Endothelial cell (in vitro differentiated cells): Measurements from ENCODE around the gene FCHSD2. TPM values are rescaled to one million over a fixed set of nuclear protein-coding genes. Genes with fewer than 3 reads are reported as not detected.

ENCODE experiments used
- DNase-seq: peaks from one replicate; pipeline ENCODE4 v3.0.0; 2021; ENCODE audit warnings: low spot score
- H3K27ac Mint-ChIP-seq: one replicate; pipeline ENCODE4 v1.8.0; 2021; ENCODE audit warnings: mixed read lengths, inconsistent platforms; ENCODE audit not compliant: unreplicated experiment
- H3K27me3 Mint-ChIP-seq: one replicate; pipeline ENCODE4 v1.8.0; 2021; ENCODE audit warnings: mild to moderate bottlenecking, moderate library complexity, mixed read lengths, inconsistent platforms; ENCODE audit not compliant: unreplicated experiment
- H3K36me3 Mint-ChIP-seq: one replicate; pipeline ENCODE4 v1.8.0; 2021; ENCODE audit warnings: mild to moderate bottlenecking, low read depth, mixed read lengths, inconsistent platforms; ENCODE audit not compliant: unreplicated experiment
- H3K4me1 Mint-ChIP-seq: one replicate; pipeline ENCODE4 v1.8.0; 2021; ENCODE audit warnings: mild to moderate bottlenecking, mixed read lengths, inconsistent platforms; ENCODE audit not compliant: unreplicated experiment
- H3K4me3 Mint-ChIP-seq: one replicate; pipeline ENCODE4 v1.8.0; 2021; ENCODE audit warnings: mild to moderate bottlenecking, mixed read lengths, inconsistent platforms; ENCODE audit not compliant: unreplicated experiment
- H3K9me3 Mint-ChIP-seq: one replicate; pipeline ENCODE4 v1.8.0; 2021; ENCODE audit warnings: mixed read lengths, inconsistent platforms; ENCODE audit not compliant: unreplicated experiment
- total RNA-seq: library from RNA; stranded (reverse); fragmentation: NEBNext Ultra II Directional; extraction: Animal tissue kit (Norgen Biotek cat#: 25700); gene quantifications from one replicate; pipeline ENCODE4 v1.2.1, GENCODE V29; 2021; ENCODE audit not compliant: unreplicated experiment
- TF ChIP-seq, protein P1 (sequence below): fragments of 200-600 bp; sonication (generic); IDR thresholded peaks from one replicate; pipeline ENCODE4 v1.5.0; 2021; ENCODE audit warnings: antibody characterized with exemption; ENCODE audit not compliant: unreplicated experiment

FCHSD2 gene
- total RNA-seq, 1 donor from 2014 or later, result 45.3 TPM

DNA sequence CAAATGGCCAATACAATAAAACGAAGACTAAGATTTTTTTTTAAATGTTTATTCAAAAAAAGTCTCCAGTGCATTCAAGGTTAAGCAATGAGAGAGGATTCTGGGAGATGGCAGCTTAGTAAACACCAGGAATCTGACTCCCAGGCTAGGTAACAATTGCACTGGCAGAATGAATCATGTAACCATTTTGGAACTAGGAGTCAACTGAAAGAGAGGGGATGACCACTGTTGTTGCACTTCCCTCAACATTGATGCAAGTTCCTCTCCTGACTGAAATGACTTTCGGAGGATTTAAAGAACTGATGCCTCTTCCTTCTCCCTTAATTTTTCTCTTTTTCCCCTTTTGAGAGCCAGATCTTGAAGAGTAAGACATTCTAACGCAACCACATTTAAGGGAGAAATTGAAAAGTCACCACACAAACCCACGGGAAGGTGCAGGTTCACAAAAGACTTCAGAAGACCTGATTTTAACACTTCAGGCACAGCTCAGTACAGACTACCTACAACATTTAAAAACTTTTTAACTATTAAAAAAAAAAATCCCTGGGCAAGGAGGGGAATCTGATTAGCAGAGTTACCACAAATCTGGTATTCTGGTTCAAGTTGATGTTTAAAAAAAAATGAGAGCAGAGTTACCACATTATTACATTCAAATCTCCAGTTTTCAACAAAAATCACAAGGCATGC is 56.8 kb downstream of the FCHSD2 start:
- Mint-ChIP-seq H3K4me1 (peaks cover 6% of the 10 kb centered on the region), H3K27me3 (no peaks in the 10 kb centered on the region), H3K27ac (peak overlapping the region; percentile 10), H3K4me3 (no peak overlapping the region), H3K36me3 (peaks cover 4% of the 10 kb centered on the region), H3K9me3 (no peaks in the 10 kb centered on the region)
- DNase-seq, result no peak
- TF ChIP-seq, protein P1, sequence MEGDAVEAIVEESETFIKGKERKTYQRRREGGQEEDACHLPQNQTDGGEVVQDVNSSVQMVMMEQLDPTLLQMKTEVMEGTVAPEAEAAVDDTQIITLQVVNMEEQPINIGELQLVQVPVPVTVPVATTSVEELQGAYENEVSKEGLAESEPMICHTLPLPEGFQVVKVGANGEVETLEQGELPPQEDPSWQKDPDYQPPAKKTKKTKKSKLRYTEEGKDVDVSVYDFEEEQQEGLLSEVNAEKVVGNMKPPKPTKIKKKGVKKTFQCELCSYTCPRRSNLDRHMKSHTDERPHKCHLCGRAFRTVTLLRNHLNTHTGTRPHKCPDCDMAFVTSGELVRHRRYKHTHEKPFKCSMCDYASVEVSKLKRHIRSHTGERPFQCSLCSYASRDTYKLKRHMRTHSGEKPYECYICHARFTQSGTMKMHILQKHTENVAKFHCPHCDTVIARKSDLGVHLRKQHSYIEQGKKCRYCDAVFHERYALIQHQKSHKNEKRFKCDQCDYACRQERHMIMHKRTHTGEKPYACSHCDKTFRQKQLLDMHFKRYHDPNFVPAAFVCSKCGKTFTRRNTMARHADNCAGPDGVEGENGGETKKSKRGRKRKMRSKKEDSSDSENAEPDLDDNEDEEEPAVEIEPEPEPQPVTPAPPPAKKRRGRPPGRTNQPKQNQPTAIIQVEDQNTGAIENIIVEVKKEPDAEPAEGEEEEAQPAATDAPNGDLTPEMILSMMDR, result no peak

DNA sequence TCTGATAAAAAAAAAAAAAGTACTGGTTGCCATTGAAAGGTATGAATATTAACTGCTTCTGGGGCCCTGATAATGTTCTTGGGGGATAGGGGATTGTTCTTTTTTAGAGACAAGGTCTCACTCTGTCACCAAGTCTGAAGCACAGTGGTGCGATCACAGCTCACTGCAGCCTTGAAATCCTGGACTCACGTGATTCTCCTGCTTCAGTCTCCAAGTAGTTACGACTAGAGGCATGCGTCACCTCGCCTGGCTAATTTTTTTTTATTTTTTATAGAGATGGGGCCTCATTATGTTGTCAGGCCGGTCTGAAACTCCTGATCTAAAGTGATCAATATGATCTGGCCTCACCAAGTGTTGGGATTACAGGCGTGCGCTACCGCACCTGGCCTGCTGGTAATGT is 63.5 kb downstream of the FCHSD2 start:
- H3K27me3 Mint-ChIP-seq, result no peaks in the 10 kb centered on the region
- TF ChIP-seq, protein P1, result no peak
- peaks cover 28% of the 10 kb centered on the region for H3K36me3 Mint-ChIP-seq

DNA sequence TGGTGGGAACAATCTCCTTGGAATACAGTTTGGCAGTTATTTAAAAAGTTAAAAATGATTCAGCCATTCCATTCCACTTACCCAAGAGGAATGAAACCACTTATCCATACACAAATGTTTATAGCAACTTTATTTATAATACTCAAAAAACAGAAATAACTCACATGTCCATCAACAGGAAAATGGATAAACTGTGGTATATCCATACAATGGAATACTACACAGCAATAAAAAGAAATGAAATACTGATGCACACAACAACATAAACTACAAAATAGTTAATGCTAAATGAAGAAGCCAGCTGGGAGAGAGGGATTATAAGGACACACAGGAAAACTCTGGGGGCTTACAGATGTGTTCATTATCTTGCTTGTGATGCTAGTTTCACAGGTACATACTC is 64.7 kb downstream of the FCHSD2 start:
- H3K36me3 Mint-ChIP-seq, result peaks cover 24% of the 10 kb centered on the region

More for the DNA sequence above, 63.5 kb downstream of the FCHSD2 start:
- Mint-ChIP-seq H3K4me3 (peak overlapping the region; percentile 19), H3K4me1 (peaks cover 3% of the 10 kb centered on the region), H3K9me3 (peaks cover 4% of the 10 kb centered on the region), H3K27ac (no peak overlapping the region)
- no peak for DNase-seq

DNA sequence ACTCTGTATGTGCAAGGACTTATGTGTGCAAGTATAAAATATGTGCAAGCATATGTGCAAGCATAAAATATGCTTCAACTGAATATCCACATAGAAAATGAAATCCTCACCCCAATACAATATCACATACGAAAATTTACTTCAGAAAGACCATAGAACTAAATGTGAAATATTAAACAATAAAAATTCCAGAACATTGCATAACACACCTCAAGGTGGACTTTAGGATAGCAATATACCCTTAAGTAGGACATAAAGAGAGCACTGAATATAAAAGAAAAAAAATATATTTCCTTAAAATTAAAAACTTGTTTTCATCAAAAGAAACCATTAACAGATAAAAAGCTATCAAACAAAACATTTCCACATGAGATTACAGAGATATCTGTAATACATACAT is 67.8 kb downstream of the FCHSD2 start:
- H3K27ac Mint-ChIP-seq, result no peak overlapping the region
- peaks cover 21% of the 10 kb centered on the region for H3K36me3 Mint-ChIP-seq
- H3K4me1 Mint-ChIP-seq, result peaks cover 14% of the 10 kb centered on the region
- TF ChIP-seq, protein P1, result no peak
- no peak for DNase-seq
- H3K27me3 Mint-ChIP-seq, result peaks cover 2% of the 10 kb centered on the region
- no peak overlapping the region for H3K4me3 Mint-ChIP-seq
- H3K9me3 Mint-ChIP-seq, result peaks cover 4% of the 10 kb centered on the region

More for the DNA sequence above, 64.7 kb downstream of the FCHSD2 start:
- H3K4me3 Mint-ChIP-seq, result peak overlapping the region; percentile 74
- no peak for DNase-seq
- peaks cover 2% of the 10 kb centered on the region for H3K27me3 Mint-ChIP-seq
- peaks cover 9% of the 10 kb centered on the region for H3K4me1 Mint-ChIP-seq
- H3K9me3 Mint-ChIP-seq, result peaks cover 4% of the 10 kb centered on the region
- TF ChIP-seq, protein P1, result no peak
- H3K27ac Mint-ChIP-seq, result no peak overlapping the region

DNA sequence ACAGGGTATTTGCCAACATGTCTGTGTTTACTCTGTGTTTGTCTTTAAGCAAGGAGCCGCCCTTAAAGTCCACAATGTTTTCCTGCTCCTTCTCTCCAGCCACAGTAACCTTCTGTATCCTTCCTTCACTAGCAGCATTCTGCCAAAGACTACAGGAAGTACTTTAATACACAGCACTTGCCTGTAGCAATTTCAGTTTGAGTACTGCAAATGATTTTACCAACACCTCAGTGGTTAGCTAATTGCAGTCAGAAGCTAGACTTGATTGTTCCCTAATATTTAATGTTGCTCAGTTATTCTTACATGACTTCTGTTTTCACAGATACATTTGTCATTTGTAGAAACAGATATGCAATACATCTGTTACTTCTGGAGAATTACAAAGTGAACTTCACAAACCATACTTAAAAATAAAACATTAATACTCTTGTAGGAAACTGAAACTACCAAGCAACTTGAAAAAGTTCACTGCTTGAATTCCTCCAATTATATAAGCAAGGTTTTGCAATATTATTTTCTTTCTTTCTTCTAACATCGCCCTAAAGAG is 69.1 kb downstream of the FCHSD2 start:
- Mint-ChIP-seq H3K9me3 (peaks cover 4% of the 10 kb centered on the region), H3K4me1 (peaks cover 14% of the 10 kb centered on the region), H3K36me3 (peaks cover 11% of the 10 kb centered on the region), H3K27me3 (peaks cover 2% of the 10 kb centered on the region), H3K27ac (peak overlapping the region; percentile 65), H3K4me3 (no peak overlapping the region)
- no peak for DNase-seq
- TF ChIP-seq, protein P1, result no peak
